Parathyroid adenoma (tissue), 2 donors: ENCODE results near the gene CUX1.

Experiments
- H2AFZ ChIP-seq: fragments of 300-600 bp; sonication (generic); one replicate; pipeline ENCODE4 v1.7.0; 2017; ENCODE audit warnings: antibody characterized with exemption, mild to moderate bottlenecking
- H3K27ac ChIP-seq: fragments of 300-600 bp; sonication (generic); one replicate; pipeline ENCODE4 v1.7.0; 2017
- H3K27me3 ChIP-seq: fragments of 300-600 bp; sonication (generic); one replicate; pipeline ENCODE4 v1.7.0; 2017; ENCODE audit warnings: low read length; ENCODE audit not compliant: control insufficient read depth, insufficient read depth
- H3K36me3 ChIP-seq: fragments of 300-600 bp; sonication (generic); one replicate; pipeline ENCODE4 v1.7.0; 2017; ENCODE audit warnings: low read length; ENCODE audit not compliant: control insufficient read depth, insufficient read depth
- H3K4me1 ChIP-seq: fragments of 300-600 bp; sonication (generic); one replicate; pipeline ENCODE4 v1.7.0; 2017; ENCODE audit warnings: control low read depth
- H3K4me2 ChIP-seq: fragments of 300-600 bp; sonication (generic); one replicate; pipeline ENCODE4 v1.7.0; 2017; ENCODE audit warnings: low read length
- H3K4me3 ChIP-seq: fragments of 300-600 bp; sonication (generic); one replicate; pipeline ENCODE4 v1.7.0; 2017; ENCODE audit warnings: low read depth, low read length
- H3K79me2 ChIP-seq: fragments of 300-600 bp; sonication (generic); one replicate; pipeline ENCODE4 v1.7.0; 2017; ENCODE audit warnings: control low read depth
- H3K9ac ChIP-seq: fragments of 300-600 bp; sonication (generic); one replicate; pipeline ENCODE4 v1.7.0; 2017; ENCODE audit warnings: mild to moderate bottlenecking
- H3K9me3 ChIP-seq: fragments of 300-600 bp; sonication (generic); one replicate; pipeline ENCODE4 v1.7.0; 2017; ENCODE audit warnings: low read length; ENCODE audit not compliant: control insufficient read depth
- CTCF ChIP-seq: fragments of 300-600 bp; sonication (generic); IDR thresholded peaks from one replicate; pipeline ENCODE4 v1.7.0; 2017; ENCODE audit warnings: antibody characterized with exemption, mild to moderate bottlenecking
- donor health status: primary hyperparathyroidism.

The CUX1 gene

GRCh38 chr7:102286237-102287110 is 469.0 kb downstream of the CUX1 start, which contains the start of gene SH2B2:
SH2B2 (plus strand) TSS chr7:102286868; CDS start chr7:102300551, 13,683 bp downstream.
- peak within 1 kb of the TSS; percentile 73 for H3K27ac ChIP-seq
- H3K27me3 ChIP-seq: no peaks in the 10 kb centered on the region

GRCh38 chr7:102287111-102287980 is 469.9 kb downstream of the CUX1 start:
- no peaks in the 10 kb centered on the region for H3K36me3 ChIP-seq
- peaks cover 8% of the 10 kb centered on the region for H3K4me1 ChIP-seq
- H3K4me2 ChIP-seq: peak overlapping the region; percentile 94
- no peak for TF ChIP-seq CTCF
- no peaks in the 10 kb centered on the region for H3K27me3 ChIP-seq
- peak overlapping the region; percentile 63 for H3K9ac ChIP-seq
- H3K4me3 ChIP-seq: peak overlapping the region; percentile 73
- peaks cover 9% of the 10 kb centered on the region for H3K79me2 ChIP-seq
- peak overlapping the region; percentile 89 for H2AFZ ChIP-seq
- no peak overlapping the region for H3K27ac ChIP-seq
- H3K9me3 ChIP-seq: no peaks in the 10 kb centered on the region

More at GRCh38 chr7:102286237-102287110, 469.0 kb downstream of the CUX1 start, which contains the start of gene SH2B2:
- Histone ChIP-seq H3K4me1 (peaks cover 8% of the 10 kb centered on the region), H3K4me3 (peak within 1 kb of the TSS; percentile 75), H3K36me3 (no peaks in the 10 kb centered on the region), H2AFZ (peak within 1 kb of the TSS; percentile 99), H3K4me2 (peak within 1 kb of the TSS; percentile 98), H3K79me2 (peaks cover 9% of the 10 kb centered on the region), H3K9me3 (no peaks in the 10 kb centered on the region), H3K9ac (peak within 1 kb of the TSS; percentile 63)
- no peak for TF ChIP-seq CTCF

GRCh38 chr7:102287981-102288278 is 470.5 kb downstream of the CUX1 start:
- Histone ChIP-seq H3K4me3 (peak overlapping the region; percentile 73), H3K79me2 (peaks cover 9% of the 10 kb centered on the region), H3K4me2 (peak overlapping the region; percentile 94), H2AFZ (peak overlapping the region; percentile 89), H3K4me1 (peaks cover 8% of the 10 kb centered on the region), H3K36me3 (no peaks in the 10 kb centered on the region), H3K9me3 (no peaks in the 10 kb centered on the region), H3K27ac (no peak overlapping the region), H3K27me3 (no peaks in the 10 kb centered on the region), H3K9ac (no peak overlapping the region)
- TF ChIP-seq CTCF: no peak

- H3K9ac ChIP-seq: no peak overlapping the region
- H3K4me1 ChIP-seq: peaks cover 8% of the 10 kb centered on the region
- H3K27ac ChIP-seq: no peak overlapping the region
- peaks cover 9% of the 10 kb centered on the region for H3K79me2 ChIP-seq
- peak overlapping the region; percentile 89 for H2AFZ ChIP-seq
- no peaks in the 10 kb centered on the region for H3K27me3 ChIP-seq
- no peaks in the 10 kb centered on the region for H3K9me3 ChIP-seq
- H3K4me3 ChIP-seq: peak overlapping the region; percentile 73
- H3K4me2 ChIP-seq: no peak overlapping the region
- TF ChIP-seq CTCF: no peak
- H3K36me3 ChIP-seq: no peaks in the 10 kb centered on the region
Measured at GRCh38 chr7:102288285-102288930, 471.0 kb downstream of the CUX1 start.
